ENCODE data around the gene TBK1. TPM values are rescaled to one million over a fixed set of nuclear protein-coding genes. Genes with fewer than 3 reads are reported as not detected.

Gene TBK1
- total and polyA plus RNA-seq, 9 of the 15 experiments (the other 6 are each of a cell fraction or from before 2014, with no cell fraction given) = 20.4 to 42.0 (median 27.8) TPM

DNA sequence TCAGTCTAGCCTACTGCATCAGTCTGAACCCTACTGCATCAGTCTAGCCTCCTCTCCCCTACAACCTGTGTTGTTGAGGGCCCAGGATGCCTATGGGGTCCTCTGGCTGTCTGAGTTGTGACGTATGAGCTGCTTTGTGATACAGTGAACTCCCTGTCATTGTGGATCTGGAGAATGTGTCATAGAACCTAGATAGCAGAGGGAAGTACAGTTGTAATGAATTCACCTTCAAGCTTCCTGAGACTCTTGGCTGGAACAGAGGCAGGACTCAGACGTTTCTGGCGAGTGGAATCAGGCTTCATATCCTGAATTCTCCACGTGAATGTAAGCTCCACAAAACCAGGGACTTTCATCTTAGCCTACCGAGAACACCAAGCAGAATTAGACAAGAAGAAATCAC is 17.0 kb downstream of the TBK1 start (continued):
- no peak for TF ChIP-seq ZNF41 (CRISPR knock-in tag; conservative IDR thresholded peaks at IDR 0.05)

GRCh38 chr12:64469455-64470142 is 17.7 kb downstream of the TBK1 start:
- no peak overlapping the region for H3K27ac ChIP-seq (ENCODE audit: extremely low read depth, low read depth, low read length)
- no peaks in the 10 kb centered on the region for H3K4me1 ChIP-seq (replicated peaks in 1 of 2; ENCODE audit: control insufficient read depth in 2 of 2, insufficient read depth in 2 of 2, low read length in 2 of 2)
- H3K4me3 ChIP-seq = no peak overlapping the region
- H3K4me2 ChIP-seq (ENCODE audit: insufficient read depth, low read length) = no peak overlapping the region
- ChIA-PET CTCF (ENCODE audit: low intra/inter-chr PET ratio) (no interaction called here), POLR2A (interaction anchor here (0.6 to 1.9 kb wide), 4 partner anchors 13 to 56 kb away, joined by 3 to 5 read pairs (median 4); no protein-coding TSS in a partner anchor)
- no peaks in the 10 kb centered on the region for H3K27me3 ChIP-seq (ENCODE audit: control insufficient read depth in 2 of 2, insufficient read depth in 2 of 2, low read length in 2 of 2)
- ATAC-seq = no peak
- no peak overlapping the region for H2AFZ ChIP-seq (ENCODE audit: low read depth, low read length)
- no peak overlapping the region for H3K9ac ChIP-seq (ENCODE audit: insufficient read depth in 1 of 2, low read depth in 2 of 2, low read length in 2 of 2)
- DNase-seq (ENCODE audit: extremely low read depth in 1 of 4, low spot score in 3 of 4) = no peak
- no peaks in the 10 kb centered on the region for H4K20me1 ChIP-seq (replicated peaks; ENCODE audit: control insufficient read depth, insufficient read depth, low read length)
- WGBS (ENCODE audit: insufficient coverage, low coverage, missing lambda C conversion rate) = 71% methylated on average over 2 of the region's 2 CpGs
- no TSS peak for BruUV-seq (replicated peaks)
- no peaks in the 10 kb centered on the region for H3K79me2 ChIP-seq (ENCODE audit: control insufficient read depth, insufficient read depth, low read length)
- no peak for FAIRE-seq
- H3K9me1 ChIP-seq (ENCODE audit: control insufficient read depth, insufficient read depth, low read length) = no peaks in the 10 kb centered on the region
- in situ Hi-C loops (cut with MboI) = no loop called here
- H3K9me3 ChIP-seq (replicated peaks; ENCODE audit: control insufficient read depth, insufficient read depth, low read depth, low read length) = no peaks in the 10 kb centered on the region
- intact Hi-C loops (cut with micrococcal nuclease) = no loop called here
- peaks cover 83% of the 10 kb centered on the region for H3K36me3 ChIP-seq (ENCODE audit: control insufficient read depth, insufficient read depth, low read length)
- no peak for TF ChIP-seq ZFP91 (CRISPR knock-in tag; IDR thresholded peaks at IDR 0.05)
- no peak for TF ChIP-seq HSF4 (CRISPR knock-in tag; IDR thresholded peaks at IDR 0.05; ENCODE audit: borderline replicate concordance)
- TF ChIP-seq TSHZ1 (CRISPR knock-in tag; IDR thresholded peaks at IDR 0.05) = no peak
- TF ChIP-seq, protein P1, sequence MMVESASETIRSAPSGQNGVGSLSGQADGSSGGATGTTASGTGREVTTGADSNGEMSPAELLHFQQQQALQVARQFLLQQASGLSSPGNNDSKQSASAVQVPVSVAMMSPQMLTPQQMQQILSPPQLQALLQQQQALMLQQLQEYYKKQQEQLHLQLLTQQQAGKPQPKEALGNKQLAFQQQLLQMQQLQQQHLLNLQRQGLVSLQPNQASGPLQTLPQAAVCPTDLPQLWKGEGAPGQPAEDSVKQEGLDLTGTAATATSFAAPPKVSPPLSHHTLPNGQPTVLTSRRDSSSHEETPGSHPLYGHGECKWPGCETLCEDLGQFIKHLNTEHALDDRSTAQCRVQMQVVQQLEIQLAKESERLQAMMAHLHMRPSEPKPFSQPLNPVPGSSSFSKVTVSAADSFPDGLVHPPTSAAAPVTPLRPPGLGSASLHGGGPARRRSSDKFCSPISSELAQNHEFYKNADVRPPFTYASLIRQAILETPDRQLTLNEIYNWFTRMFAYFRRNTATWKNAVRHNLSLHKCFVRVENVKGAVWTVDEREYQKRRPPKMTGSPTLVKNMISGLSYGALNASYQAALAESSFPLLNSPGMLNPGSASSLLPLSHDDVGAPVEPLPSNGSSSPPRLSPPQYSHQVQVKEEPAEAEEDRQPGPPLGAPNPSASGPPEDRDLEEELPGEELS (CRISPR knock-in tag; IDR thresholded peaks at IDR 0.05; ENCODE audit: borderline replicate concordance) = no peak
- no peak for TF ChIP-seq ESRRB (CRISPR knock-in tag; IDR thresholded peaks at IDR 0.05; ENCODE audit: borderline replicate concordance)
- TF ChIP-seq SAFB2 (IDR thresholded peaks at IDR 0.05; ENCODE audit: borderline replicate concordance, low read depth, low read length, severe bottlenecking) = no peak
- no peak for TF ChIP-seq MCM2 (IDR thresholded peaks at IDR 0.05; ENCODE audit: low read depth)
- no peak for TF ChIP-seq SNRNP70 (optimal IDR thresholded peaks at IDR 0.05; ENCODE audit: low read depth, low read length)
- no peak for TF ChIP-seq MXI1 (IDR thresholded peaks at IDR 0.05; ENCODE audit: low read depth, low read length)
